ENCODE results near the gene AMFR.

The AMFR gene

DNA sequence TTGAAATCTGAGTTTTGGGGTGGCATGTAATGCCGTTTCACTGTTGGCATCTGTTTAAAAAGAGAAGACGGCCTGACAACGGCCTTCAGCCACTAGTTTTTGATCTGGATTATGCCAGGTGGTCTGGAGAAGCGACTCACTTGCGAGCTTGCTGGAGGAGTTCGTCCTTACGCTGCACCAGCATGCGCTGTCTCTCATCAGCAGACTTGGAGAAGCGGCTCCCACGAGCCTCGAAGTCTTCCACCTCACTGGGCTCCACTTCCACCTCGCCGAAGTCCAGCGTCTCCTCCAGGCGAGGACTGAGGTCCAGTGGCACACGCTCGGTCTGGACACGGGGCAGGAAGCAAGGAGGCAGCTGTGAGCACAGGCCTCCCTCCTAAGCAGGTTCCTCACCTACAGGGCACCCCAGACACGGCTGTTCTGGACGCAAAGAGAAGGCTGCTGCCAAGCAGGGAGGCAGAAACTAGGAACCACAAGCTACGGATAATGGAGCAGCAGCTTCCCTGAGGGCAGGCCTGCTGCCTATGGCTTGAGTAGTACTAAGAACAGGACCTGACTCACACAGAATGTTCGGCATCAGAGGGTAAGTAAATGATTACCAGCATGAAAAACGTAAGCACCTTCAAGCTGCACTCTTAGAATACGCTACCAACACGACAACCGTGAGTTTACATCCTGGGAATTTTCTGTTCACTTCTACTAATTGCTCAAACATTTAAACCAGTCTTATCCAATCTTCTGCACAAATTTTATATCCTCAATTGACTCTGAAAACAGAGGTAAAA lies 61.4 kb downstream of the AMFR start:
- FAIRE-seq, result peak; percentile 4
- no peak for DNase-seq (ENCODE audit: insufficient read length, low spot score)

DNA sequence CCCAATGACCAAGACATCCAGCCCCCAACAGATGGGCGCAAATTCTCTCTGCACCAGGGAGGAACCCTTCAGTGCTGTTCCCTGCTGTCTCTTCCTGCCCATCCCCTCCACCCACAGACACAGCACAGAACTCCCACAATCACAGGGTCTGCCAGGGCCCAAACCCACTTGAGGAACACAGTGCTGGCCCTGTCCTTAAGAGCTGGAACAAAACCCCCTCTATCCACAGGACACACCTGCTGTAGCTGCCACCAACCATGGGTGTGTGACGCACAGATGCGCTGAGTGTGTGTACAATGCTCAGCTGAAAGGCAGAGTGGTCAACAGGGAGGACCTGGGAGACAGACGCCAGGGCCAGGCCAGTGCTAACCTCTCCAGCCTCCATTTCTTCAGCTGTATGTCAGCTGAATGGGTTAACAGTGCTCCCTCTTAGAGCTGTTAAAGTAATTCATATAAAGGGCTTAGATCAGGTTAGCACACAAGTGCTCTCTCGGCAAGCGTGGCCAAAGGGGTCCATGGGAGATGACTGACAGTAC lies 62.1 kb downstream of the AMFR start:
- FAIRE-seq (no peak), DNase-seq (ENCODE audit: insufficient read length, low spot score) (no peak)

DNA sequence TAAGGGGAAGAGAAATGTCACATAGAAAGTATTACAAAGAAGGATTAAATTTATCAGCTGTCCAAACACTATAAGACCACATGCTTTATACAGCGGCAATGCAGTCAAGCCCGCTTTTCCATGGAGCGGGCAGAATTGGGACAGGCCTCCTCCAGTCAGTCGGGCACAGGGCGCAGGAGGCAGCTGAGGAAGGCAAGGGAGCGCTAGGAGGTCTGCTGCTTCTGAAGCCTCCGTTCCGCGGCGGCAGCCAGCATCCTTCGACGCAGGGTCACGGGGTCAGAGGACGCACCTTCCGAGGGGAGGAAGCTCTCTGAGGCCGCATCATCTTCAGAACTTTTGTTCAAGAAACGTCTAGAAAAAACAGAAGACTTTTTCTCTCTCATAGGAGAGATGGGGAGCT lies 62.6 kb downstream of the AMFR start:
- DNase-seq (ENCODE audit: insufficient read length, low spot score), result no peak
- no peak for FAIRE-seq

DNA sequence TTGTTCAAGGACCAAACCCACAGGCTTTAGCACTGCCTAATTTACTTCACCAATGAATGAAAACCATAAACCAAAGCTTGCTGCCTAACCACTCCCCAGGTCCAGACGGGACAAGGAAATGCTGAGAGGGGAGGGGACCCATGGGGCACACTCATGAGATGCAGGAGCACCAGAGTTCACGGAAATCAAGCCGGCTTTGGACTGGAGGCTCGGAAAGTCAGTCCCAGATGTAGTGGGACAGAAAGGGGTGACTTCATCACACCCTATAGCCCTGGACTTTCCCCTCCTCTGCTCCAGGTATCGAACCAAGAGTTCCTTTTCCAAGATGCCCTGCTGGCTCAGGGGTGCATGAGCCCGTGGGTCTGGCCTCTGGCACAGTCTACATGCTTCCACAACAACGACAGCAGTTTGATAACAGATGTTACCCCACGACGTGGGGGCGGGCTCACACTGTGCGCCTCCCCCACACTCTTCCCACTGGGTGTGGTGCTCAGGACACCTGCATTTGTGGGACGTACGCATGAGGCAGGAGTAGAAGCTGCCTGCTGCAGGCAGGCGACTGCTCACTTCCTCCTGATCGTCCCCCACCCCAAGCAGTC lies 63.2 kb downstream of the AMFR start:
- DNase-seq (ENCODE audit: insufficient read length, low spot score), result no peak
- FAIRE-seq, result no peak

DNA sequence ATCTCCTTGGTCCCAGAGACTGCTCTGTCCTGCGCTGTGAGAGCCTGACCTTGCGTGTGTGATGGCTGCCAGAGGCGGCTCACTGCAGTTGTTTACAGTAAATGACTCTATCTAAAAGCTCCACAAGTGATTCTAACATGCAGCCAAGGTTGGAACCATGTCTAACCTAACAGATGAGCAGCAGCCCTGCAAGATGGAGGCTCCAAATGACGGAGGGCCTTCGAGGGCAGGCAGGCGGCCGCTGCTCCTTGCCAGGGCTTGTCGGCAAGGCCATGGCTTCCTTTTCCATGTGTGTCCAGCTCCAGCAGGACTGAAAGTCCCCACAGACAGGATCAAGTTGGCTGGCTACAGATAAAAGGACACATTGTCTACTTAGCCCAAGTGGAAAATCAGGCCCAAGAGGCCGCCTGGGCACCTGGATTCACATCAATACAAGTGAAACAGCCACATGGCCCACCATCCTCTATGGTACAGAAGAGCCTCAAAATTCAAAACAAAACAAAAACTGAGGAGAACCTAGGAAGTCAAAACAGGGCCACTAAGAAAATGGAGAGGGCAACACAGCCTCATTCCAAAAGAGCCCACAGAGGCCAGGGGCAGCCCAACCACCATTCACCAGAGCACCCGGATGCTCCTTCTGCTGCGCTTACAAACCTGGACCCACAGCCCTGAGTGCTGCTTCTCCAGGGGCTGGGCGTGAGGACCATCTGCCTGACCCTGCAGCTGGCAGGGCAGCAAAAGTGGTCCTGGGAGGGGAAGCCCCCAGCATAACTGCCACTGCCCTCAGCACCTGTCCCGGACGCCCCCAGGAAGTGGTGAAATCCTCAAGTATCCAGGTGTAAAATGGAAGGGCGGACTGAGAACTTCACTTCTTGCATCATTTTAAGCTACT lies 65.0 kb downstream of the AMFR start:
- DNase-seq (ENCODE audit: insufficient read length, low spot score) (no peak), FAIRE-seq (no peak)

DNA sequence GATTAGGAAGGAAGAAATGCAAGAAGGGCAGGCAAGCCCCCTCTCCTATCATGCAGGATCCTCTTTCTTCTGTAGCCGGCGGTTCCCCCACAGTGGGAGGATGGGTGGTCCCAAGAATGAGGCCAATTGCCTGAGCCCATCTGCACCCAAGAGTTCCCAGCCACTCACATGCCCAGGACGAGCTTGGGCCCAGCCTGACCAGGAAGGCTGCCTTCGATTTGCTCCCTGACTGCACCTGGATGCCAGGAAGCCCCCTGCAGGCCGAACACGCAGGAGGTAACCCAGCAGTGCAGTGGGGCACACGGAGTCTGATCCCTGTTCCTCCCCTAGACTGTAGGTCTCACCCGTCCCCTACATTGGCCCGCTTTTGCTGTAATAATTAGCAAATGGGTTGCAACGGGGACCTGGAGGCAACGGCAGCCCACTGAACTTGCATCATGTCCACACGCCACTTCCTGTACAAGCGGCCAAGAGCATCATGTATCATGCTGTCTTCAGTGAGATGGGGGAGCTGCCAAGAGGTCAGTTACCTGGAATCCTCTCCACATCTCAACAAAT lies 67.5 kb downstream of the AMFR start:
- DNase-seq (ENCODE audit: insufficient read length, low spot score) (no peak), FAIRE-seq (no peak)

DNA sequence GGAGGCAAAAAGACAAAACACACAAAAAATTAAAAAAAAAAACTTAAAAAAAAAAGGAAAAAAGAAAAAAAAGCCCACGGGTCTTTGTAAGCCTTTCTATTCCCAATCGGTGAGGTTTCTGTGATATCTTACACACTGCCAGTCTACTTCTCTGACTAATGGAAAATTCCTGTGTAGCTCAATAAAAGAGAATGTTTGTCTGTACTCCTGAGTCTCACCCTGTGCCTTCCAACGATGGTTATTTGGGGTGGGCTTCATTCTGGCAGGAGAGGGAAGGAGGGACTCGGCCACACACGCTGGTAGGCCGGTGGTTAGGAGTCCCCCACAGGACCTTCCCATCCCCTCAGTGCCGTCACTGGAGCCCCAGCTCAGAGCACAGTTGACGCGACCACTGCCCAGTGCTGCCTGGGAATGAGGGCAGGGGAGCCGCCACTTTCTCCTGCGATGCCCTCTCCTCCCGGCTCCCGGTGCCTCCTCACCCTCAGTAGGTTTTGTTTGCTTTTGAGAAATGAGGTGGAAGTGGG lies 68.0 kb downstream of the AMFR start:
- FAIRE-seq, result no peak
- no peak for DNase-seq (ENCODE audit: insufficient read length, low spot score)

DNA sequence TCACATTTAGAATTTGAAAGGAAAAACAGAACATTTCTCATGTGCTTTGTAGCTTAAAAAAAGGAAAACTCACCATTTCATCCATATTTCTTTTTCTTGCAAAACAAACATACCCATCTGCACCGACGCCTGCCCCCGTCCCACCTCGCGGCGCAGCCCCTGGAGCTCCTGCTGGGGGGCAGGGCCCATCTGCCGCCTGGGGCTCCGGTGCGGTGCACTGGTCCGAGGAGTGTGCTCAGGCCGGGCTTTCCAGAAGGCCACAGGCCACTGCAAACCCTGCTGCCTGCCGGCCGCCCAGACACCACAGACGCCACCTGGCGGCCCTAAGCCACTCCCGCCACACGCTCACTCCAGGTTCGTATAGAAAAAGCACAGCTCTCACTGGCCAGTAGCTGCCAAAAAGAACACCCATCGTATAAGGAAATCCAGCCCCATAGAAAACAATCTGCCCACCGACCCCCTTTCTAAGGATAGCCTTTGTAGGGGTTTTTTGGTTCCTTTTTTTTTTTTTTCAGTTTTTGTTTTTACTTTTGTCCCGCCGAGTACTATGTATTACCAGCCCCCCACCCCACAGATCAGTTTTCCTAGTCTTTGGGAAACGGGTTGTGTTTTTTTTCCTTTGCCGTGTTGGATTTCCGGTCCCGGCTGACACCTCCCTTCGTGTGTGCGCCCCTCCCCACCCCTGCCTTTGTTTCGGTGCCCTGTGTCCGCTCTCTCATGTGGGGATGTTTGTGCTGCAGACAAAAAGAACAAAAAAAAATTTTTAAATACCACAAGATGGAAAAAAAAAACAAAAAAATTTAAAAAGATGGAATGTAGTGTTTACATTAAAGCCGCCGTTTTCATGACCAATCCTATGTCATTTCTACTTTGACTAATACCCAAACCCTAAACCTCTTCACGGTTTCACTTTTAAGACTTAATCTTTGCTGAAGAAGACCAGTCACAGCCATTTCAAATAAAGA lies 68.8 kb downstream of the AMFR start:
- DNase-seq (ENCODE audit: insufficient read length, low spot score) (peak; percentile 86), FAIRE-seq (peak; percentile 75)

DNA sequence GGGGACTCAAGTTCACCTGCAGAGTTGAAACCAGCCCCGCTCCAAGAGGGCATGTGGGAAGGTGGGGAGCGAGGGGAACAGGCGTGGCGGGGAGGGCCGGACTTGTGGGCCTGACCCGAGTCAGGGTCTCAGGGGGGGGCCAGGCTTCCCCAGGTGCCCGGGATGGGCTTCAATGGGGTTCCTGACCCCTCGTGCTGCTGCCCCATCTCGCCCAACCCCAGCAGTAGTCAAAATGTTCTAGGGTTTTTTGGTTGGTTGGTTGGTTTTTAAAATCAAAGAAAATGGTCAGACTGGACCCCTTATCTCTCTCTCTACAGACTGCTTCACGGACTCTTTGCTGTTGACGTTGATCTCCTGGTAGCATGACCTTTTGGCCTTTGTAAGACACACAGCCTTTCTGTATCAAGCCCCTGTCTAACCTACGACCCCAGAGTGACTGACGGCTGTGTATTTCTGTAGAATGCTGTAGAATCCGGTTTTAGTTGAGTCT lies 69.5 kb downstream of the AMFR start:
- FAIRE-seq (no peak), DNase-seq (ENCODE audit: insufficient read length, low spot score) (no peak)

DNA sequence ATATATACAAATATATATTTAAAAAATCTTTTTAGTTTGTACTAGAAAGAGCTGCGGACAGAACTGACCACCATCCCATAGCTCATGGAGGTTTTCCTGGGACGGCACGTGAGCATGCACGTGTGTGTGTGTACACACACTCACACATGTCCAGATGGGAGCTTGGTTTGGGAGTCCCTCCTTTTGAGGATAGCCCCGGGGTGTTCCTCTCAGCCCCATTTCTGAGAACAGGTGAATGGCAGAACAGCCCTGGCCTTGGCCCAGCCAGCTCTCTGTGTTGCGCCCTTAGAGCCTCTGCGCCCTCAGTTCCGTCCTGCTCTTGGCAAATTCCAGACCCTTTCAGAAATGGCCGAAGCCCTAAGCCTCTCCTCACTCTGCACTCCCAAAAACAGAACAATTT lies 70.1 kb downstream of the AMFR start:
- FAIRE-seq, result no peak
- DNase-seq (ENCODE audit: insufficient read length, low spot score), result no peak

DNA sequence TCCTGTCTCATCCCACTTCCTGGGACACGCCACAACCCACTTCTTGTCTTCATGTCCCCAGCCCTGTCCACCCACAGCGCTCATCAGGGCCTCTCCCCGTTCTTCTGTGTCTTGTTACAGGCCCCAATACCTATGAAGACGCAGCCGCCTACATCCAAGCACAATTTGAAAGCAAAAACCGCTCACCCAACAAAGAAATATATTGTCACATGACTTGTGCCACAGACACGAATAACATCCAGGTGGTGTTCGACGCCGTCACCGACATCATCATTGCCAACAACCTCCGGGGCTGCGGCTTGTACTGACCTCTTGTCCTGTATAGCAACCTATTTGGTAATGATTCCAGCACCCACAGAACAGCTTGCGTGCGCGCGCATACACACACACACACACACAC lies 70.6 kb downstream of the AMFR start:
- no peak for FAIRE-seq
- DNase-seq (ENCODE audit: insufficient read length, low spot score), result no peak

DNA sequence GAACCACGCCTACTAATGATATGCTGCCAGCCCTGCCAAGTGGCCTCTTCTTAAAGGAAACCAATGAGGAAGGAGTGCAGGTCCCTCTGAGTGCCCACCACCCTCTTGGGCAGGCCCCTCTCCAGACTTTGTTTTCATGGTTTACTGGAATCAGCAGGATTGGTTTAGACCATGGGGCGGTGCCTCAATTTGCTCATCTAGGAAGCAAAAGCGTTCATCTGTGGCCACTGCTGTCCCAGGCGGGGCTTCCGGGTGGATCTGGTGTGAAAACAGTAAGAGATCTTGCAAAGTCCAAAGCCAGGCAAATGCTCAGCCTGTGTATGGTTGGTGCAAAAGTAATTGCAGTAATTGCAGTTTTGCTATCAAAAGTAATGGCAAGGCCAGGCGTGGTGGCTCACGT lies 71.3 kb downstream of the AMFR start:
- no peak for FAIRE-seq
- no peak for DNase-seq (ENCODE audit: insufficient read length, low spot score)

DNA sequence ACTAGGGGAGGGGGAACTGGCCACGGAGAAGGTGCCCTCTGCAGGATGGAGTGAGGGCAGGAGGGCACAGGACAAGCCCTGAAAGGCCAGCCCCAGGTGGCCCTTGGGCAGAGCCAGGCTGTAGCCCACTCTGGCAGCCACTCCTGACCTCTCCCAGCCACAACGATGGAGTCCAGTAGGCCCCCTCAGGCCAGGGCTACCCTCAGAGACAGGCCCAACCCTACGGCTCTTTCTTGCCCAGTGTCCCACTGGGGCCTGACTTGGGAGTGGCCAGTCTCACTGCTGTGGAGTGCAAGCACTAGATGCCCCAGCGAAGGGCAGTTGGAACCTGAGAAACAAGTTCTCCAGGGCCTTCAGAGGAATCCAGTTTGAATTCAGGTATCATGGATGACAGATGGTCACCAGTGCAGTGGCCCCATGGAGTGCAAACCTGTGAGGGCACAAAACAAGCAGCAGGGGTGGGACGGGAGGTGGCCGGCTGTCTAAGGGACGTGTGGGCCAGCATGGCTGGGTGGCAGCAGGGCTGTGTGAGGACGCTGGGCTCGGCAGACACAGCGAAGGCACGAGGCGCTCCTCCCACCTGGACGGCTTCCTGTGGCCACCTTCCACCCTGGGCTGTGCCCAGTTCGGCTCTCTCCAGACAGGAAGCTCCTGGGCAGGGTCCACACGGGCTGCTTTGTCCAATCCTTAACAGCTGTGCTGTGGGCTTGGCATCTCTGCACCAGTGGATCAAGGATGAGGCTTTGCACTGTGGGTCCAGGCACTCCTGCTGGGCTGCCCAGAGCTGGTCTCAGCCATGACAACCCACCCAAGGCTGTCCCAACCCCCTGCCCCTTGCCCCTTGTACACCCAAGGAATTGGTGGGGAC lies 72.1 kb downstream of the AMFR start:
- no peak for FAIRE-seq
- DNase-seq (ENCODE audit: insufficient read length, low spot score), result no peak

DNA sequence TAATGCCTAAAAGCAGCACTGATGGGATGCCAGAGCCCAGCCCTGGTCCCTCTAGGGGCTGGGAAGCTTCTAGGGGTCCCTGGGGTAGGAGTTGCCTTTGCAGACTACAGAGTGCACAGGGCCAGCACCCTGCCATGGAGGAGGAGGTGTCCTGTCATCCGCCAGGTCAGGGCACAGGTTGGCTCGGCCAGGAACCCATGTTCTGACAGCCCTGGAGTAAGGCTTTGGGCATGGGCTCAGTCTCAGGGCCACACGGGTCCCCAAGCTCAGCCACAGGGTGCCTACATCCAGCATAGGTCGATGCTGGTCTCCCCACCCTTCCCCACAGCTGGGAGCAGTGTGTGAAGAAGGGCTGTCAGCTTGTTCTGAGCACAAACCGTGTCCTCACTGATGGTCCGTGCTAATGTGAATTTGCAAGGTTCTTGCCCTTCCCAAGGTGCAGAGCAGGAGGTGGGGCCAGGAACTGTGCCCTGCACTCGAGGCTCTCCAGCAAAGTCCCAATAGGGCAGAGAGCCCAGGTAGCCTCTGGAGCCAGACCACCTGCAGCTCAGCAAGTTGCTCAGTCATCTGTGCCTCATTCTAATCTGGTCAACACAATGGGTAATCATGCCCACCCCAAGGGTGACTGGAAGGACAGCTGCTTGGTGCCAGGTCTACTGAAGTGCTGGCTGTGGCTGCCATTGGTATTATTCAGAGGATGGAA lies 72.8 kb downstream of the AMFR start:
- no peak for DNase-seq (ENCODE audit: insufficient read length, low spot score)
- no peak for FAIRE-seq

DNA sequence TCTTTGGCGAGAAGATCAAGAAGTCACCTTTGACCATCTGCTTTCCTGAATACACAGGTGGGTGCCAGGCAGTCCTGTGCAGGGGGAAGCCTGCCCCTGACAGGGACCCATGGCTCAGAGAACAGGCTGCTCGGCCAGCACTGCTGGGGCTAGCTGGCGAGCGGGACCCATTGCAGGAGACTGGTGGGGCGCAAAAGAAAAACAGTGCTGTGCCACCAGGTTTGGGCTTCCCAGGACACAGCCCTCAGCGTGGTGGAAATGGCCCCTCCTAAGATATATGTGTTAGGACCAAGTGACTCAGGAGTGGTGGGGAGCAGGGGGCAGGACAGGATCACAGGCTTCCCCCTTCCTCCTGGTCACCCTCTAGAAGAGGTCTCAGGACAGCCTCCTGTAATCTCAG lies 73.9 kb downstream of the AMFR start:
- FAIRE-seq (no peak), DNase-seq (ENCODE audit: insufficient read length, low spot score) (no peak)

DNA sequence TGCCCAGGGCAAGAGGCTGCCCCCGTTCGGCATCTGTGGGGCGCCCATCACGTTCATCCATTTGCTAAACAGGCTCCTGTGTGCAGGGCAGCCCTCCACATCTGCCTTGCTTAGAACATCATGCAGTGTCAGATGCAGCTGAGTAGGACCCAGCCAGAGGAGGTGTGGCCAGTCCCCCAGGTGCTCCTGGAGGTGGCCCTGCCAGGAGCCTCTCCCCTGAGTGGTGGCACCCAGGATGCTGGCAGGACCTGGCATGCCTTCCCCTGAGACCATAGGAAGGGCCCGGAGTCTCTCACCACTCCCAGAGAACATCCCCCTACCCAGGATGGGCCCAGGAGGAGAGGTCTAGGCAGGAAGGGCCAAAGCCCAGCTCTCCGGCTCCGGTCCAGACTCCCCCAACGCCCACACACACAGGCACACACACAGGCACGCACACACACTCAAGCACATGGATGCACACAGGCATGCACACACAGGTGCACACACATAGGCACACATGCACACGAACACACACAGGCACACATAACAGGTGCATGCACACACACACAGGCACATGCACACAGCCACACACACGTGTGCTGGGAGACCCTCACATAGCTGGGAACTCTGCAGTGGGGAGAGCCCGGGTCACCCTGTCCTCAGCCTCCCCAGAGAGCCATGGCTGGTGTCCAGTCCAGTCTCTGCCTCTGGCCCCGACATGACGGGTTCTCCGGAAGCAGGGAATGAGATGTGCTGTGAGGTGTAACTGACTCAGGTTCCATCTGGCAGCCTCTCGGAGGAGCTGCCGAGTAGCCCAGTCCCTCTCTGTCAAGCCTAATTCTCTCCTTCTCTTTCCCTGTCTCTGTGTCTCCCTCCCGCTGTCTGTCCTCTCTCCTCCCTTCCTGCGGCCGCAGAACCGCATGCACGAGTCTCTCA lies 74.6 kb downstream of the AMFR start:
- FAIRE-seq, result peak; percentile 90

DNA sequence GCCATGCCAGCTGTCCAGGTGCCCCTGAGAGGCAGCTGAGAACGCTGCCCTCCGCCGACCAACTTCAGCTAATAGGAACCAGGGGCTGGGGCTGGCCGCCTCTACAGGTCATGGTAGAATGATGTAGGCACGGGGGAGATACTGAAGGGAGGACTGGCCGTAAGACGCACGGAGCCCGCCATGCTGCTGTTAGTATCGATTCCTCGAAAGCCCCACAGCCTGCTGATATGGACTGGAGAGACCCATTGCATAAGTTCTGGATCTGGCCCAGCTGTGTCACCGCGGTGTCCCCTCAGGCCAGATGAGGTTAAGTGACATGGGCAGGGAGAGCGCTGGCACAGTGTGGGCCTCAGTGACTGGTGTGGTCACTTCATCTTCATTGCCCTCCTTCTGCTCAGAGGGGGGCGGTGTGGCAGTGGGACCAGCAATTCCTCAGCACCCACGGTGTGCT lies 75.6 kb downstream of the AMFR start:
- DNase-seq (ENCODE audit: insufficient read length, low spot score) (no peak), FAIRE-seq (no peak)

More for the DNA sequence above, 74.6 kb downstream of the AMFR start:
- DNase-seq (ENCODE audit: insufficient read length, low spot score), result no peak
